H1 (cell line): ENCODE measurements around the gene RPN2. TPM values are rescaled to one million over a fixed set of nuclear protein-coding genes. Genes with fewer than 3 reads are reported as not detected.

Experiments
- ASH2L ChIP-seq: fragments of 200-600, 300-600 bp; sonication (generic); IDR thresholded peaks from one replicate; pipeline ENCODE4 v1.7.1; 2017; ENCODE audit warnings: low read length
- CHD7 ChIP-seq: fragments of 300-600 bp; sonication (generic); IDR thresholded peaks from 2 replicates; pipeline ENCODE4 v1.7.1; 2012; ENCODE audit warnings: low read length, moderate library complexity, mild to moderate bottlenecking, inconsistent platforms; ENCODE audit not compliant: insufficient replicate concordance
- CREB1 ChIP-seq: IDR thresholded peaks from 2 replicates; pipeline ENCODE4 v1.6.1; 2012; ENCODE audit warnings: inconsistent platforms
- EGR1 ChIP-seq: IDR thresholded peaks from 2 replicates; pipeline ENCODE4 v1.6.1; 2011; ENCODE audit warnings: low read depth, low read length, borderline replicate concordance
- HDAC6 ChIP-seq: IDR thresholded peaks from one replicate; pipeline ENCODE4 v1.7.1; 2012; ENCODE audit warnings: low read depth, mild to moderate bottlenecking, inconsistent platforms, low read length, moderate library complexity
- KDM5A ChIP-seq: fragments of 200-600 bp; IDR thresholded peaks from 2 replicates; pipeline ENCODE4 v1.7.1; 2012; ENCODE audit warnings: mild to moderate bottlenecking, low read length, inconsistent platforms, mixed read lengths
- RNF2 ChIP-seq: fragments of 200-900, 300-1000 bp; sonication (generic); IDR thresholded peaks from 2 replicates; pipeline ENCODE4 v1.7.1; 2016; ENCODE audit warnings: borderline replicate concordance, low read depth, mild to moderate bottlenecking, antibody characterized with exemption, low read length; ENCODE audit not compliant: poor library complexity, severe bottlenecking; ENCODE audit errors: missing control alignments
- polyA plus RNA-seq, 7 experiments: library from polyadenylated mRNA; depleted of rRNA in 3 of 7; stranded (reverse) in 5 of 7; unstranded in 2 of 7; fragments of >200 nt in 5 of 7; fragments of 200-250 nt in 2 of 7; gene quantifications; 1 replicate in 5 of 7; 2 replicates in 1 of 7; 4 replicates in 1 of 7; pipeline versions ENCODE4 v1.2.1 to v1.2.3, GENCODE V29; 2011 to 2013; ENCODE audit warnings: missing spikeins in 2 of 7, mixed read lengths in 2 of 7
- total RNA-seq: library from RNA; stranded (reverse); fragmentation: NEBNext Ultra II Directional; extraction: Animal tissue kit (Norgen Biotek cat#: 25700); gene quantifications from 2 replicates; pipeline ENCODE4 v1.2.1, GENCODE V29; 2021

RPN2 gene
- total and polyA plus RNA-seq, 2 of the 8 experiments (the other 6 are each of a cell fraction or from before 2014, with no cell fraction given): 236 to 379 TPM

- TF ChIP-seq CHD7 (no peak), KDM5A (no peak), ASH2L (peak; percentile 66), CREB1 (no peak), HDAC6 (no peak), EGR1 (no peak), RNF2 (no peak)
These were observed 88.7 kb downstream of the RPN2 start (continued) for GRCh38 chr20:37267667-37268313.
